HepG2 (cell line): ENCODE measurements around the gene CTNND2. TPM values are rescaled to one million over a fixed set of nuclear protein-coding genes. Genes with fewer than 3 reads are reported as not detected.

ENCODE experiments used
- ATAC-seq: fragments of 200-7000 bp; cut with Tn5 transposase; 3 replicates; pipeline ENCODE4 v1.9.1; 2020; ENCODE audit warnings: mild to moderate bottlenecking, moderate library complexity
- BruUV-seq: library from RNA; stranded (reverse); fragments of 400-500 nt; replicated peaks from 2 replicates; lab custom pipeline; 2021; lab: Mats Ljungman, UMichigan
- CTCF ChIA-PET: fragments of 300-600 bp; formaldehyde crosslinking; extraction: SDS; loops from one replicate; lab custom pipeline; 2021; ENCODE audit warnings: low total read pairs, inconsistent platforms, low intra/inter-chr PET ratio; lab: Yijun Ruan, JAX
- POLR2A ChIA-PET: fragments of 350-600 bp; sonication (Branson Sonifier 250); formaldehyde crosslinking; loops from one replicate; lab custom pipeline; 2020; ENCODE audit warnings: antibody characterized with exemption, inconsistent platforms; lab: Yijun Ruan, JAX
- DNase-seq: peaks from one replicate; pipeline ENCODE4 v3.0.0-alpha.2; 2015; ENCODE audit warnings: low spot score
- FAIRE-seq: peaks from 3 replicates; lab custom pipeline; 2011; peaks lifted over from hg19 to GRCh38; lab: Jason Lieb, UNC
- H2AFZ ChIP-seq: one replicate; pipeline ENCODE4 v1.6.1; 2011; ENCODE audit warnings: low read length, inconsistent platforms
- H3K27ac ChIP-seq: fragments of 300-600 bp; 3 replicates; pipeline ENCODE4 v1.8.0; 2011; ENCODE audit warnings: mixed run types, mild to moderate bottlenecking, mixed read lengths, low read length, inconsistent platforms; ENCODE audit not compliant: insufficient read depth; ENCODE audit errors: extremely low read length
- H3K27me3 ChIP-seq, 2 experiments: fragments of 200-600 bp in 1 of 2; 2 replicates in 1 of 2; 3 replicates in 1 of 2; pipeline versions ENCODE4 v1.6.0 to v1.8.0; 2011; ENCODE audit warnings: low read length in 2 of 2, mild to moderate bottlenecking in 2 of 2, moderate library complexity in 2 of 2, inconsistent platforms in 1 of 2; ENCODE audit not compliant: insufficient read depth in 2 of 2, control insufficient read depth in 1 of 2
- H3K36me3 ChIP-seq, 2 experiments: fragments of 200-600 bp in 1 of 2; replicated peaks in 1 of 2; 2 replicates in 1 of 2; 3 replicates in 1 of 2; pipeline versions ENCODE4 v1.5.1 to v1.8.0; 2011; ENCODE audit warnings: low read length in 2 of 2, inconsistent platforms in 1 of 2; ENCODE audit not compliant: insufficient read depth in 2 of 2, control insufficient read depth in 1 of 2
- H3K4me1 ChIP-seq: 2 replicates; pipeline ENCODE4 v1.5.1; 2012; ENCODE audit warnings: low read length, inconsistent platforms; ENCODE audit not compliant: insufficient read depth
- H3K4me2 ChIP-seq: 2 replicates; pipeline ENCODE4 v1.6.0; 2011; ENCODE audit warnings: low read depth, low read length, inconsistent platforms
- H3K4me3 ChIP-seq, 3 experiments: fragments of 200-600 bp in 1 of 3; sonication (generic), shearing (Covaris generic) in 1 of 3; replicated peaks in 1 of 3; 2 replicates each; pipeline ENCODE4 v1.5.1; 2011 to 2016; ENCODE audit warnings: low read length in 3 of 3, inconsistent platforms in 2 of 3, low read depth in 2 of 3, mild to moderate bottlenecking in 2 of 3, control low read depth in 1 of 3, mixed read lengths in 1 of 3; ENCODE audit not compliant: insufficient read depth in 1 of 3
- H3K79me2 ChIP-seq: one replicate; pipeline ENCODE4 v1.6.1; 2011; ENCODE audit warnings: low read length, inconsistent platforms; ENCODE audit not compliant: insufficient read depth
- H3K9ac ChIP-seq: 2 replicates; pipeline ENCODE4 v1.6.0; 2011; ENCODE audit warnings: mild to moderate bottlenecking, low read depth, low read length, inconsistent platforms; ENCODE audit not compliant: insufficient read depth
- H3K9me3 ChIP-seq: 2 replicates; pipeline ENCODE4 v1.5.1; 2012; ENCODE audit warnings: mild to moderate bottlenecking, low read length
- H4K20me1 ChIP-seq: 2 replicates; pipeline ENCODE4 v1.6.0; 2011; ENCODE audit warnings: inconsistent platforms, mild to moderate bottlenecking, low read length, moderate library complexity; ENCODE audit not compliant: insufficient read depth
- EZH2 ChIP-seq: conservative IDR thresholded peaks from 2 replicates; pipeline ENCODE4 v1.6.1; 2012; ENCODE audit warnings: mild to moderate bottlenecking, low read depth, low read length, moderate library complexity
- MIER3 ChIP-seq: IDR thresholded peaks from 2 replicates; pipeline ENCODE4 v1.6.1; 2016; ENCODE audit warnings: missing compliant biosample characterization, borderline replicate concordance
- MLLT10 ChIP-seq: sonication (generic); formaldehyde crosslinking; IDR thresholded peaks from 2 replicates; pipeline ENCODE4 v1.4.0; 2020; ENCODE audit warnings: missing genetic modification reagents
- NCOA5 ChIP-seq: sonication (generic); formaldehyde crosslinking; IDR thresholded peaks from 2 replicates; pipeline ENCODE4 v1.4.0; 2020; ENCODE audit warnings: missing genetic modification reagents
- PAWR ChIP-seq: sonication (generic); formaldehyde crosslinking; IDR thresholded peaks from 2 replicates; pipeline ENCODE4 v1.4.0; 2020; ENCODE audit warnings: missing genetic modification reagents, mild to moderate bottlenecking, borderline replicate concordance
- RFXANK ChIP-seq: IDR thresholded peaks from 2 replicates; pipeline ENCODE4 v1.6.1; 2016
- ZFP62 ChIP-seq: sonication (generic); formaldehyde crosslinking; IDR thresholded peaks from 2 replicates; pipeline ENCODE4 v1.4.0; 2020; ENCODE audit warnings: missing genetic modification reagents
- ZNF30 ChIP-seq: sonication (generic); formaldehyde crosslinking; IDR thresholded peaks from 2 replicates; pipeline ENCODE4 v1.5.0; 2020; ENCODE audit warnings: mild to moderate bottlenecking, missing genetic modification reagents
- ZNF501 ChIP-seq: sonication (generic); formaldehyde crosslinking; IDR thresholded peaks from 2 replicates; pipeline ENCODE4 v1.5.1; 2020; ENCODE audit warnings: mild to moderate bottlenecking, moderate library complexity, missing genetic modification reagents
- WGBS: methylation state at CpG from one replicate; pipeline ENCODE4 v1.1.6; 2017; ENCODE audit warnings: low lambda C conversion rate; 5-methylcytosine and 5-hydroxymethylcytosine counted together
- in situ Hi-C: cut with HindIII; loops from 2 replicates; pipeline ENCODE4 v1.10.0; 2017; ENCODE audit warnings: low pct_unique_long_range_greater_than_20kb; ENCODE audit not compliant: extremely low pct_ligation_motif_present
- intact Hi-C: fragments of 100-400 bp; cut with micrococcal nuclease; formaldehyde crosslinking; loops from one replicate; pipeline ENCODE4 v1.10.0; 2022; ENCODE audit not compliant: unreplicated experiment
- polyA plus RNA-seq, 8 experiments: library from polyadenylated mRNA; depleted of rRNA in 3 of 8; stranded (reverse) in 7 of 8; unstranded in 1 of 8; fragments of >200 nt; fragmentation: Illumina TruSeq in 4 of 8; extraction: Trizol in 4 of 8; gene quantifications; 2 replicates each; pipeline versions ENCODE4 v1.2.1 to v1.2.3, GENCODE V29; 2011 to 2016; ENCODE audit warnings: low read depth in 4 of 8, missing spikeins in 1 of 8, mixed read lengths in 1 of 8; ENCODE audit not compliant: insufficient read depth in 1 of 8
- total RNA-seq, 5 experiments: library from RNA; depleted of rRNA; stranded (reverse); fragments of >200 nt; fragmentation: Illumina TruSeq; extraction: Trizol; gene quantifications; 2 replicates each; pipeline ENCODE4 v1.2.3, GENCODE V29; 2016; ENCODE audit warnings: low read depth in 1 of 5
- TF ChIP-seq, protein P1 (sequence below): sonication (generic); formaldehyde crosslinking; IDR thresholded peaks from 2 replicates; pipeline ENCODE4 v1.8.0; 2022; ENCODE audit warnings: mild to moderate bottlenecking, missing genetic modification reagents
- TF ChIP-seq, protein P2 (sequence below): sonication (generic); formaldehyde crosslinking; conservative IDR thresholded peaks from 2 replicates; pipeline ENCODE4 v1.4.0; 2020; ENCODE audit warnings: mild to moderate bottlenecking, missing genetic modification reagents, moderate library complexity
- TF ChIP-seq, protein P3 (sequence below): fragments of 450-650 bp; IDR thresholded peaks from 2 replicates; pipeline ENCODE4 v1.6.1; 2016
- TF ChIP-seq, protein P4 (sequence below): IDR thresholded peaks from 2 replicates; pipeline ENCODE4 v1.6.1; 2016; ENCODE audit warnings: missing compliant biosample characterization, missing genetic modification reagents, borderline replicate concordance

CTNND2 gene
- total and polyA plus RNA-seq, 2 of the 13 experiments (the other 11 are each of a cell fraction or from before 2014, with no cell fraction given): not detected

DNA sequence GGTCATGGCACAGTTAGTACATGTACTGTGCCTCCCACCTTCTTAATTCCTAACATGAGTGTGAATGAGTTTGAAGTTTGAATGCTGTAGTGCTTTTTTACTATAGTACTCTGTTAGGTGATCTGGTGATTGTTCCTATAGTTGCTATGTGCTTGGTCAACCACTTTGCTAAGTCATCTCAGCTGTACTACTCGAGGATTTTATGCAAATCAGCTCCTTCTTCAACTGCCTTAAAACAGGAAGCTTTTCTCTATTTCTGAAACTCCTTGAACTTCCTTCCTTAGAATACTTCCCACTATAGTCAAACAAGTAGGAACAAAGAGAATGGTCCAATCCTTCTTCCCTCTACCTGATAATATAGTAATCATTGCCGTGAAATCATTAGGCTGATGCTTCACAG is 219.6 kb downstream of the CTNND2 start:
- BruUV-seq: no TSS peak
- no peaks in the 10 kb centered on the region for H3K9me3 ChIP-seq
- H3K79me2 ChIP-seq: no peaks in the 10 kb centered on the region
- no peak overlapping the region for H3K27ac ChIP-seq
- TF ChIP-seq ZNF30 (CRISPR knock-in tag): no peak
- TF ChIP-seq EZH2: no peak
- no peak for TF ChIP-seq MLLT10 (CRISPR knock-in tag)
- TF ChIP-seq MIER3 (CRISPR knock-in tag): no peak
- no peak for TF ChIP-seq PAWR (CRISPR knock-in tag)
- no peak for TF ChIP-seq RFXANK
- TF ChIP-seq ZFP62 (CRISPR knock-in tag): no peak
- TF ChIP-seq, protein P1, sequence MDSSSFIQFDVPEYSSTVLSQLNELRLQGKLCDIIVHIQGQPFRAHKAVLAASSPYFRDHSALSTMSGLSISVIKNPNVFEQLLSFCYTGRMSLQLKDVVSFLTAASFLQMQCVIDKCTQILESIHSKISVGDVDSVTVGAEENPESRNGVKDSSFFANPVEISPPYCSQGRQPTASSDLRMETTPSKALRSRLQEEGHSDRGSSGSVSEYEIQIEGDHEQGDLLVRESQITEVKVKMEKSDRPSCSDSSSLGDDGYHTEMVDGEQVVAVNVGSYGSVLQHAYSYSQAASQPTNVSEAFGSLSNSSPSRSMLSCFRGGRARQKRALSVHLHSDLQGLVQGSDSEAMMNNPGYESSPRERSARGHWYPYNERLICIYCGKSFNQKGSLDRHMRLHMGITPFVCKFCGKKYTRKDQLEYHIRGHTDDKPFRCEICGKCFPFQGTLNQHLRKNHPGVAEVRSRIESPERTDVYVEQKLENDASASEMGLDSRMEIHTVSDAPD (CRISPR knock-in tag): no peak
- TF ChIP-seq, all 625 proteins: peak for 0
- DNase-seq (no peak), ATAC-seq (no peak), FAIRE-seq (no peak)
- CTCF ChIA-PET: no interaction called here
- 0% methylated on average over 2 of the region's 2 CpGs for WGBS
- Histone ChIP-seq H3K9ac (no peak overlapping the region), H3K27me3 (no peaks in the 10 kb centered on the region), H3K36me3 (no peaks in the 10 kb centered on the region), H2AFZ (no peak overlapping the region), H3K4me1 (no peaks in the 10 kb centered on the region), H3K4me3 (no peak overlapping the region), H4K20me1 (no peaks in the 10 kb centered on the region), H3K4me2 (no peak overlapping the region)
- in situ Hi-C loops (no loop called here), intact Hi-C loops (no loop called here)
- POLR2A ChIA-PET: no interaction called here

DNA sequence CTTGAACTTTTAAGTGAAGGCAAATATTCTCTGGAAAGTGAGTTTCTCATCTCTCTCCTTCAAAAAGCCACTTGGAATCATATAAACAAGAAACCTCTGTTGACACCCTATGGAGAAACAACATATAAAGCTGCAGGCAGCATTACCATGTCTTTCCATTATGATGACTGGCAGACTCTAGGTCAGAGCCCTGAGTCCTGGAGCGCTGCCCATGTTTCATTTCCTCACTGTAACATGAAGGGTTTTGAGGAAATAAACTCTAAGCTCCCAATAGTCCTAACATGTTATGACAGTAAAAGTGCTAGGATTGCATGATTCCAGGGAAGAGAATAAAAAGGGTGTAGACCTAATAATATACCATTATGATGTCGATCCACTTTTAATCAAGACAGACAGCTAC is 220.6 kb downstream of the CTNND2 start:
- Histone ChIP-seq H3K27me3 (no peaks in the 10 kb centered on the region), H3K4me3 (no peak overlapping the region), H4K20me1 (no peaks in the 10 kb centered on the region), H3K4me2 (no peak overlapping the region), H2AFZ (no peak overlapping the region), H3K9ac (no peak overlapping the region), H3K36me3 (no peaks in the 10 kb centered on the region), H3K9me3 (no peaks in the 10 kb centered on the region), H3K27ac (no peak overlapping the region), H3K4me1 (no peaks in the 10 kb centered on the region), H3K79me2 (no peaks in the 10 kb centered on the region)
- no peak for FAIRE-seq
- intact Hi-C loops: no loop called here
- no TSS peak for BruUV-seq
- in situ Hi-C loops: no loop called here
- ATAC-seq: no peak
- ChIA-PET POLR2A (no interaction called here), CTCF (no interaction called here)
- WGBS: 40% methylated on average over 2 of the region's 2 CpGs
- no peak for DNase-seq
- TF ChIP-seq, protein P2, sequence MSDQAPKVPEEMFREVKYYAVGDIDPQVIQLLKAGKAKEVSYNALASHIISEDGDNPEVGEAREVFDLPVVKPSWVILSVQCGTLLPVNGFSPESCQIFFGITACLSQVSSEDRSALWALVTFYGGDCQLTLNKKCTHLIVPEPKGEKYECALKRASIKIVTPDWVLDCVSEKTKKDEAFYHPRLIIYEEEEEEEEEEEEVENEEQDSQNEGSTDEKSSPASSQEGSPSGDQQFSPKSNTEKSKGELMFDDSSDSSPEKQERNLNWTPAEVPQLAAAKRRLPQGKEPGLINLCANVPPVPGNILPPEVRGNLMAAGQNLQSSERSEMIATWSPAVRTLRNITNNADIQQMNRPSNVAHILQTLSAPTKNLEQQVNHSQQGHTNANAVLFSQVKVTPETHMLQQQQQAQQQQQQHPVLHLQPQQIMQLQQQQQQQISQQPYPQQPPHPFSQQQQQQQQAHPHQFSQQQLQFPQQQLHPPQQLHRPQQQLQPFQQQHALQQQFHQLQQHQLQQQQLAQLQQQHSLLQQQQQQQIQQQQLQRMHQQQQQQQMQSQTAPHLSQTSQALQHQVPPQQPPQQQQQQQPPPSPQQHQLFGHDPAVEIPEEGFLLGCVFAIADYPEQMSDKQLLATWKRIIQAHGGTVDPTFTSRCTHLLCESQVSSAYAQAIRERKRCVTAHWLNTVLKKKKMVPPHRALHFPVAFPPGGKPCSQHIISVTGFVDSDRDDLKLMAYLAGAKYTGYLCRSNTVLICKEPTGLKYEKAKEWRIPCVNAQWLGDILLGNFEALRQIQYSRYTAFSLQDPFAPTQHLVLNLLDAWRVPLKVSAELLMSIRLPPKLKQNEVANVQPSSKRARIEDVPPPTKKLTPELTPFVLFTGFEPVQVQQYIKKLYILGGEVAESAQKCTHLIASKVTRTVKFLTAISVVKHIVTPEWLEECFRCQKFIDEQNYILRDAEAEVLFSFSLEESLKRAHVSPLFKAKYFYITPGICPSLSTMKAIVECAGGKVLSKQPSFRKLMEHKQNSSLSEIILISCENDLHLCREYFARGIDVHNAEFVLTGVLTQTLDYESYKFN: no peak
- TF ChIP-seq, protein P3, sequence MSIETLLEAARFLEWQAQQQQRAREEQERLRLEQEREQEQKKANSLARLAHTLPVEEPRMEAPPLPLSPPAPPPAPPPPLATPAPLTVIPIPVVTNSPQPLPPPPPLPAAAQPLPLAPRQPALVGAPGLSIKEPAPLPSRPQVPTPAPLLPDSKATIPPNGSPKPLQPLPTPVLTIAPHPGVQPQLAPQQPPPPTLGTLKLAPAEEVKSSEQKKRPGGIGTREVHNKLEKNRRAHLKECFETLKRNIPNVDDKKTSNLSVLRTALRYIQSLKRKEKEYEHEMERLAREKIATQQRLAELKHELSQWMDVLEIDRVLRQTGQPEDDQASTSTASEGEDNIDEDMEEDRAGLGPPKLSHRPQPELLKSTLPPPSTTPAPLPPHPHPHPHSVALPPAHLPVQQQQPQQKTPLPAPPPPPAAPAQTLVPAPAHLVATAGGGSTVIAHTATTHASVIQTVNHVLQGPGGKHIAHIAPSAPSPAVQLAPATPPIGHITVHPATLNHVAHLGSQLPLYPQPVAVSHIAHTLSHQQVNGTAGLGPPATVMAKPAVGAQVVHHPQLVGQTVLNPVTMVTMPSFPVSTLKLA: no peak
- TF ChIP-seq NCOA5: no peak
- TF ChIP-seq, protein P4, sequence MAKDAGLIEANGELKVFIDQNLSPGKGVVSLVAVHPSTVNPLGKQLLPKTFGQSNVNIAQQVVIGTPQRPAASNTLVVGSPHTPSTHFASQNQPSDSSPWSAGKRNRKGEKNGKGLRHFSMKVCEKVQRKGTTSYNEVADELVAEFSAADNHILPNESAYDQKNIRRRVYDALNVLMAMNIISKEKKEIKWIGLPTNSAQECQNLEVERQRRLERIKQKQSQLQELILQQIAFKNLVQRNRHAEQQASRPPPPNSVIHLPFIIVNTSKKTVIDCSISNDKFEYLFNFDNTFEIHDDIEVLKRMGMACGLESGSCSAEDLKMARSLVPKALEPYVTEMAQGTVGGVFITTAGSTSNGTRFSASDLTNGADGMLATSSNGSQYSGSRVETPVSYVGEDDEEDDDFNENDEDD (CRISPR knock-in tag): no peak
- TF ChIP-seq ZNF501 (CRISPR knock-in tag): no peak
